ENCODE data around the gene USP32.

DNA sequence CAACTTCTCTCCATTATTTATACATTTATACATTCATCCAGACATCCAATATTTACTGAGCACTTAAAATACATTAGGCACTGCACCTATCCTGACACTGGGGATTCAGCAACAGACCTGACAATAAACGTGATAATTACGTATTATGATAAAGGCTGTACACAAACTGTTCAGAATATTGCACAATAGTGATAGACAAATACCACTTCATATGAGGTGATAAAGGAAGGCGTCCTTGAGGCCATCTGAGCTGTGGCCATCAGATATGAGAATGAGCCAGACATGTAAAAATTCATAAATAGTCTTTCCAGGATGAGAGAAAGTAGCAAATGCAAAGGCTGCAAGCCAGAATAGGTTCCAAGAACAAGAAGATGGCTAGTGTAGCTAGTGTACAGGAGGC, 8.6 kb downstream of the USP32 start:
- TF ChIP-seq, protein P1, sequence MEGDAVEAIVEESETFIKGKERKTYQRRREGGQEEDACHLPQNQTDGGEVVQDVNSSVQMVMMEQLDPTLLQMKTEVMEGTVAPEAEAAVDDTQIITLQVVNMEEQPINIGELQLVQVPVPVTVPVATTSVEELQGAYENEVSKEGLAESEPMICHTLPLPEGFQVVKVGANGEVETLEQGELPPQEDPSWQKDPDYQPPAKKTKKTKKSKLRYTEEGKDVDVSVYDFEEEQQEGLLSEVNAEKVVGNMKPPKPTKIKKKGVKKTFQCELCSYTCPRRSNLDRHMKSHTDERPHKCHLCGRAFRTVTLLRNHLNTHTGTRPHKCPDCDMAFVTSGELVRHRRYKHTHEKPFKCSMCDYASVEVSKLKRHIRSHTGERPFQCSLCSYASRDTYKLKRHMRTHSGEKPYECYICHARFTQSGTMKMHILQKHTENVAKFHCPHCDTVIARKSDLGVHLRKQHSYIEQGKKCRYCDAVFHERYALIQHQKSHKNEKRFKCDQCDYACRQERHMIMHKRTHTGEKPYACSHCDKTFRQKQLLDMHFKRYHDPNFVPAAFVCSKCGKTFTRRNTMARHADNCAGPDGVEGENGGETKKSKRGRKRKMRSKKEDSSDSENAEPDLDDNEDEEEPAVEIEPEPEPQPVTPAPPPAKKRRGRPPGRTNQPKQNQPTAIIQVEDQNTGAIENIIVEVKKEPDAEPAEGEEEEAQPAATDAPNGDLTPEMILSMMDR (IDR thresholded peaks at IDR 0.05; ENCODE audit: low read depth, low read length) = no peak
- no peak for TF ChIP-seq POLR2A (IDR thresholded peaks at IDR 0.05; ENCODE audit: extremely low read depth, insufficient read length)
